KBM-7 (cell line): Measurements from ENCODE around the gene AHCYL2.
"Not testable (repeated sequence)": the region's sequence is repeated elsewhere in the genome, so short reads cannot be mapped to it uniquely, and the experiment has no call there.

Experiments
- DNase-seq: peaks from one replicate; pipeline ENCODE4 v3.0.0-alpha.2; 2015
- in situ Hi-C: fragments of 300-500 bp; cut with MboI; formaldehyde crosslinking; loops from 2 replicates; pipeline ENCODE4 v1.14.3; 2020; ENCODE audit warnings: low sequenced_read_pairs, low pct_unique_long_range_greater_than_20kb, mixed read lengths

AHCYL2 gene

GRCh38 chr7:129431911-129432643, 207.2 kb downstream of the AHCYL2 start:
- in situ Hi-C loops: no loop called here
- no peak for DNase-seq

GRCh38 chr7:129433847-129434674, 209.2 kb downstream of the AHCYL2 start, which contains the start of gene STRIP2:
STRIP2 (plus strand) TSS chr7:129434432; CDS start chr7:129434473, 41 bp downstream.
- in situ Hi-C loops: no loop called here
- peak; percentile 92 for DNase-seq

GRCh38 chr7:129434675-129435318, 210.0 kb downstream of the AHCYL2 start:
- in situ Hi-C loops: no loop called here
- peak; percentile 37 for DNase-seq

- in situ Hi-C loops: no loop called here
- no peak for DNase-seq
These were observed 210.6 kb downstream of the AHCYL2 start for GRCh38 chr7:129435414-129435829.

- no peak for DNase-seq
- in situ Hi-C loops: no loop called here
These were observed 211.6 kb downstream of the AHCYL2 start for GRCh38 chr7:129436335-129436923.

- in situ Hi-C loops: no loop called here
- DNase-seq: no peak
These were observed 212.4 kb downstream of the AHCYL2 start for GRCh38 chr7:129437190-129437589.

GRCh38 chr7:129438281-129438838, 213.5 kb downstream of the AHCYL2 start:
- in situ Hi-C loops: no loop called here
- DNase-seq: no peak

GRCh38 chr7:129438839-129439651, 214.2 kb downstream of the AHCYL2 start:
- in situ Hi-C loops: no loop called here
- DNase-seq: no peak

- no peak for DNase-seq
- in situ Hi-C loops: no loop called here
These were observed 215.3 kb downstream of the AHCYL2 start for GRCh38 chr7:129439963-129440625.

- DNase-seq: peak; percentile 28
- in situ Hi-C loops: no loop called here
These were observed 218.8 kb downstream of the AHCYL2 start for GRCh38 chr7:129443612-129444011.

GRCh38 chr7:129444776-129445175, 219.9 kb downstream of the AHCYL2 start:
- DNase-seq, in situ Hi-C loops: not testable (repeated sequence)

- in situ Hi-C loops, DNase-seq: not testable (repeated sequence)
These were observed 222.1 kb downstream of the AHCYL2 start for GRCh38 chr7:129446925-129447324.

GRCh38 chr7:129447445-129447844, 222.6 kb downstream of the AHCYL2 start:
- DNase-seq, in situ Hi-C loops: not testable (repeated sequence)

- in situ Hi-C loops, DNase-seq: not testable (repeated sequence)
These were observed 223.8 kb downstream of the AHCYL2 start for GRCh38 chr7:129448608-129449007.

GRCh38 chr7:129450295-129450694, 225.5 kb downstream of the AHCYL2 start:
- in situ Hi-C loops: no loop called here
- DNase-seq: no peak

- no peak for DNase-seq
- in situ Hi-C loops: no loop called here
These were observed 227.9 kb downstream of the AHCYL2 start for GRCh38 chr7:129452589-129453231.

GRCh38 chr7:129453510-129454248, 228.8 kb downstream of the AHCYL2 start:
- DNase-seq: no peak
- in situ Hi-C loops: no loop called here
